C4-2B (cell line): ENCODE results near the gene FHIT.

Experiments used
- CTCF ChIP-seq: fragments of 450-650 bp; conservative IDR thresholded peaks from 2 replicates; pipeline ENCODE4 v1.5.1; 2017; ENCODE audit warnings: mild to moderate bottlenecking
- ZFX ChIP-seq: fragments of 450-650 bp; IDR thresholded peaks from 2 replicates; pipeline ENCODE4 v1.6.1; 2017

- TF ChIP-seq CTCF, result no peak
- TF ChIP-seq ZFX, result no peak
Measured at GRCh38 chr3:61146010-61146890, 105.0 kb downstream of the FHIT start.
